IMR-90 (cell line): Measurements from ENCODE around the gene PLD1. TPM values are rescaled to one million over a fixed set of nuclear protein-coding genes. Genes with fewer than 3 reads are reported as not detected.

ENCODE experiments used
- ATAC-seq: fragments of 200-7000 bp; cut with Tn5 transposase; 2 replicates; pipeline ENCODE4 v1.9.1; 2020; ENCODE audit warnings: low read depth, mild to moderate bottlenecking, moderate library complexity
- BruUV-seq: library from RNA; stranded (reverse); fragments of 400-500 nt; replicated peaks from 2 replicates; lab custom pipeline; 2021; lab: Mats Ljungman, UMichigan
- CTCF ChIA-PET: fragments of 300-600 bp; formaldehyde crosslinking; extraction: SDS; loops from one replicate; lab custom pipeline; 2021; ENCODE audit warnings: antibody characterized with exemption; lab: Yijun Ruan, JAX
- POLR2A ChIA-PET: fragments of 300-600 bp; sonication (Branson Sonifier 250); formaldehyde crosslinking; loops from one replicate; lab custom pipeline; 2022; ENCODE audit warnings: antibody characterized with exemption; ENCODE audit not compliant: unreplicated experiment; lab: Charles Lee
- DNase-seq: peaks from one replicate; pipeline ENCODE4 v3.0.0; 2013
- H2AFZ ChIP-seq: replicated peaks from 2 replicates; pipeline ENCODE3; 2013; ENCODE audit warnings: low read length, mild to moderate bottlenecking; ENCODE audit not compliant: poor library complexity
- H2AK5ac ChIP-seq: 2 replicates; pipeline ENCODE4 v1.6.1; 2013; ENCODE audit warnings: low read depth, low read length, inconsistent platforms
- H2AK9ac ChIP-seq: replicated peaks from 2 replicates; pipeline ENCODE3; 2013; ENCODE audit warnings: mild to moderate bottlenecking, low read depth, low read length, moderate library complexity; ENCODE audit not compliant: poor library complexity
- H2BK120ac ChIP-seq: 2 replicates; pipeline ENCODE4 v1.6.1; 2013; ENCODE audit warnings: low read depth, low read length, inconsistent platforms
- H2BK15ac ChIP-seq: 3 replicates; pipeline ENCODE4 v1.6.1; 2013; ENCODE audit warnings: low read depth, low read length, inconsistent platforms
- H2BK20ac ChIP-seq: 2 replicates; pipeline ENCODE4 v1.6.1; 2013; ENCODE audit warnings: low read depth, mild to moderate bottlenecking, inconsistent platforms, low read length, moderate library complexity
- H2BK5ac ChIP-seq: 2 replicates; pipeline ENCODE4 v1.6.1; 2013; ENCODE audit warnings: mild to moderate bottlenecking, low read depth, low read length, inconsistent platforms; ENCODE audit not compliant: poor library complexity, severe bottlenecking
- H3K14ac ChIP-seq: replicated peaks from 2 replicates; pipeline ENCODE4 v1.6.1; 2013; ENCODE audit warnings: low read depth, low read length, inconsistent platforms
- H3K18ac ChIP-seq: 2 replicates; pipeline ENCODE4 v1.6.1; 2013; ENCODE audit warnings: low read depth, low read length, control low read depth
- H3K23ac ChIP-seq: 2 replicates; pipeline ENCODE4 v1.6.1; 2013; ENCODE audit warnings: low read depth, low read length, inconsistent platforms
- H3K27ac ChIP-seq: 2 replicates; pipeline ENCODE4 v1.5.1; 2013; ENCODE audit warnings: mild to moderate bottlenecking, control low read depth, low read length; ENCODE audit not compliant: insufficient read depth
- H3K27me3 ChIP-seq: 2 replicates; pipeline ENCODE4 v1.6.1; 2013; ENCODE audit warnings: low read length; ENCODE audit not compliant: control insufficient read depth, insufficient read depth
- H3K36me3 ChIP-seq: 2 replicates; pipeline ENCODE4 v1.6.1; 2013; ENCODE audit warnings: low read length, mixed read lengths; ENCODE audit not compliant: control insufficient read depth, insufficient read depth
- H3K4ac ChIP-seq: 2 replicates; pipeline ENCODE4 v1.6.1; 2013; ENCODE audit warnings: low read depth, low read length, inconsistent platforms
- H3K4me1 ChIP-seq: 2 replicates; pipeline ENCODE4 v1.6.1; 2013; ENCODE audit warnings: low read length, mixed read lengths; ENCODE audit not compliant: control insufficient read depth, insufficient read depth
- H3K4me2 ChIP-seq: 2 replicates; pipeline ENCODE4 v1.6.1; 2013; ENCODE audit warnings: low read depth, mild to moderate bottlenecking, control low read depth, low read length, moderate library complexity
- H3K4me3 ChIP-seq: 2 replicates; pipeline ENCODE4 v1.5.1; 2013; ENCODE audit warnings: low read depth, mild to moderate bottlenecking, control low read depth, low read length, moderate library complexity; ENCODE audit not compliant: insufficient read depth
- H3K56ac ChIP-seq: 2 replicates; pipeline ENCODE4 v1.6.1; 2013; ENCODE audit warnings: low read length, inconsistent platforms; ENCODE audit not compliant: insufficient read depth; ENCODE audit errors: extremely low read depth
- H3K79me1 ChIP-seq, 2 experiments: 2 replicates each; pipeline ENCODE4 v1.6.1; 2013; ENCODE audit warnings: low read length in 2 of 2, inconsistent platforms in 1 of 2, low read depth in 1 of 2
- H3K9ac ChIP-seq: 2 replicates; pipeline ENCODE4 v1.6.1; 2013; ENCODE audit warnings: low read depth, low read length, control low read depth
- H3K9me1 ChIP-seq: 2 replicates; pipeline ENCODE4 v1.6.1; 2013; ENCODE audit warnings: low read length, inconsistent platforms; ENCODE audit not compliant: insufficient read depth
- H3K9me3 ChIP-seq: 2 replicates; pipeline ENCODE4 v1.6.1; 2013; ENCODE audit warnings: low read length; ENCODE audit not compliant: control insufficient read depth, insufficient read depth
- H4K20me1 ChIP-seq: 2 replicates; pipeline ENCODE4 v1.6.1; 2013; ENCODE audit warnings: low read length, inconsistent platforms; ENCODE audit not compliant: insufficient read depth
- H4K5ac ChIP-seq: 2 replicates; pipeline ENCODE4 v1.6.1; 2013; ENCODE audit warnings: mild to moderate bottlenecking, low read depth, low read length, control low read depth
- H4K8ac ChIP-seq, 2 experiments: 2 replicates each; pipeline ENCODE4 v1.6.1; 2013; ENCODE audit warnings: low read depth in 2 of 2, low read length in 2 of 2, control low read depth in 1 of 2, inconsistent platforms in 1 of 2
- H4K91ac ChIP-seq: 2 replicates; pipeline ENCODE4 v1.6.1; 2013; ENCODE audit warnings: low read depth, low read length, inconsistent platforms; ENCODE audit not compliant: insufficient read depth
- BHLHE40 ChIP-seq: fragments of 150-350 bp; IDR thresholded peaks from 2 replicates; pipeline ENCODE4 v1.6.1; 2016; ENCODE audit warnings: mild to moderate bottlenecking, low read depth, low read length
- CHD1 ChIP-seq: IDR thresholded peaks from 2 replicates; pipeline ENCODE4 v1.6.1; 2012; ENCODE audit warnings: low read depth, low read length, improper control_type of control experiment
- ELK1 ChIP-seq: fragments of 150-350 bp; IDR thresholded peaks from 2 replicates; pipeline ENCODE4 v1.6.1; 2016; ENCODE audit warnings: low read depth, mild to moderate bottlenecking, low read length, moderate library complexity, borderline replicate concordance
- MAFK ChIP-seq: IDR thresholded peaks from 2 replicates; pipeline ENCODE4 v1.6.1; 2012; ENCODE audit warnings: low read depth, low read length, improper control_type of control experiment
- MAZ ChIP-seq: IDR thresholded peaks from 2 replicates; pipeline ENCODE4 v1.6.1; 2012; ENCODE audit warnings: low read depth, mild to moderate bottlenecking, low read length, improper control_type of control experiment, moderate library complexity, borderline replicate concordance
- MXI1 ChIP-seq: IDR thresholded peaks from 2 replicates; pipeline ENCODE4 v1.6.1; 2012; ENCODE audit warnings: low read depth, mild to moderate bottlenecking, low read length, moderate library complexity, borderline replicate concordance
- POLR2A ChIP-seq: IDR thresholded peaks from 2 replicates; pipeline ENCODE4 v1.6.1; 2012; ENCODE audit warnings: mild to moderate bottlenecking, low read depth, low read length
- RCOR1 ChIP-seq: IDR thresholded peaks from 2 replicates; pipeline ENCODE4 v1.6.1; 2012; ENCODE audit warnings: mild to moderate bottlenecking, low read length, improper control_type of control experiment; ENCODE audit not compliant: insufficient replicate concordance
- RFX5 ChIP-seq: IDR thresholded peaks from 2 replicates; pipeline ENCODE4 v1.8.0; 2012; ENCODE audit warnings: low read depth, mild to moderate bottlenecking, low read length, moderate library complexity
- SMC3 ChIP-seq: fragments of 150-350 bp; IDR thresholded peaks from 2 replicates; pipeline ENCODE4 v1.6.1; 2016; ENCODE audit warnings: low read depth, mild to moderate bottlenecking, antibody characterized with exemption, low read length, moderate library complexity
- USF2 ChIP-seq: fragments of 150-350 bp; IDR thresholded peaks from 2 replicates; pipeline ENCODE4 v1.6.1; 2017; ENCODE audit warnings: mild to moderate bottlenecking, antibody characterized with exemption, low read length, low read depth
- WGBS, 2 experiments: methylation state at CpG; one replicate each; pipeline versions ENCODE4 v1.1.5 to v1.1.7; 2013; ENCODE audit warnings: missing lambda C conversion rate in 2 of 2; ENCODE audit not compliant: insufficient read length in 1 of 2; ENCODE audit errors: extremely low coverage in 2 of 2; 5-methylcytosine and 5-hydroxymethylcytosine counted together
- dilution Hi-C: fragments of 300-500 bp; cut with HindIII; formaldehyde crosslinking; loops from one replicate; pipeline ENCODE4 v1.14.3; 2018; ENCODE audit warnings: low sequenced_read_pairs; ENCODE audit not compliant: unreplicated experiment
- in situ Hi-C: fragments of 300-500 bp; cut with MboI; formaldehyde crosslinking; loops from 3 replicates; pipeline ENCODE4 v1.14.3; 2019; ENCODE audit warnings: low sequenced_read_pairs, inconsistent platforms, mixed read lengths
- intact Hi-C: fragments of 100-400 bp; cut with micrococcal nuclease; formaldehyde crosslinking; loops from 2 replicates; pipeline ENCODE4 v1.10.0; 2022
- polyA plus RNA-seq, 3 experiments: library from polyadenylated mRNA; depleted of rRNA; stranded (reverse); fragments of >200 nt; gene quantifications; 2 replicates each; pipeline ENCODE4 v1.2.3, GENCODE V29; 2012; ENCODE audit warnings: low replicate concordance in 1 of 3
- total RNA-seq: library from RNA; depleted of rRNA; stranded (reverse); fragments of >200 nt; gene quantifications from 2 replicates; pipeline ENCODE4 v1.2.3, GENCODE V29; 2012

PLD1 gene
- total and polyA plus RNA-seq, 2 of the 4 experiments (the other 2 are of a cell fraction), result 3.3 to 9.7 TPM

GRCh38 chr3:171776839-171777583, 33.3 kb downstream of the PLD1 start (continued):
- no peak for TF ChIP-seq ELK1
- TF ChIP-seq RFX5, result no peak

- Histone ChIP-seq H3K36me3 (no peaks in the 10 kb centered on the region), H4K20me1 (no peaks in the 10 kb centered on the region), H2BK15ac (no peak overlapping the region), H3K4me3 (no peak overlapping the region), H4K91ac (no peak overlapping the region), H2BK5ac (no peak overlapping the region), H3K27me3 (no peaks in the 10 kb centered on the region), H2AK9ac (no peak overlapping the region), H3K27ac (no peak overlapping the region), H3K14ac (no peak overlapping the region), H3K4me1 (peaks cover 3% of the 10 kb centered on the region), H2AK5ac (no peak overlapping the region), H3K23ac (no peak overlapping the region), H3K9me1 (no peaks in the 10 kb centered on the region), H3K79me1 (peaks cover 9 to 11% of the 10 kb centered on the region in 2 experiments; a peak in 3 of 4 replicates), H3K18ac (no peak overlapping the region), H3K9me3 (no peaks in the 10 kb centered on the region), H2AFZ (no peak overlapping the region), H2BK20ac (no peak overlapping the region), H4K5ac (no peak overlapping the region), H3K56ac (no peak overlapping the region), H3K4me2 (no peak overlapping the region), H4K8ac (no peak overlapping the region), H2BK120ac (no peak overlapping the region), H3K4ac (no peak overlapping the region), H3K9ac (no peak overlapping the region)
- intact Hi-C loops (loop anchor here (10.0 kb wide), 1 partner anchor 1022 kb away; no protein-coding TSS in a partner anchor), dilution Hi-C loops (no loop called here), in situ Hi-C loops (no loop called here)
- BruUV-seq, result no TSS peak
- no peak for DNase-seq
- no peak for ATAC-seq
- ChIA-PET POLR2A (no interaction called here), CTCF (no interaction called here)
- TF ChIP-seq CHD1 (no peak), RCOR1 (no peak), MAZ (no peak), MAFK (no peak), USF2 (no peak), POLR2A (no peak), SMC3 (no peak), BHLHE40 (no peak), MXI1 (no peak)
- no CpG with 5 or more reads among the region's 3 CpGs for WGBS, 2 experiments
Observed at GRCh38 chr3:171776411-171776810, 33.9 kb downstream of the PLD1 start.
